RWPE2 (cell line): ENCODE measurements around the gene PLPP7.

Experiments used
- ATAC-seq: fragments of 200-7000 bp; cut with Tn5 transposase; 3 replicates; pipeline ENCODE4 v1.9.1; 2021; ENCODE audit warnings: low read depth
- DNase-seq: peaks from one replicate; pipeline ENCODE4 v3.0.0-alpha.2; 2020; ENCODE audit warnings: low spot score
- H3K27ac ChIP-seq: fragments of 450-650 bp; 2 replicates; pipeline ENCODE4 v1.5.1; 2017; ENCODE audit warnings: mild to moderate bottlenecking; ENCODE audit not compliant: poor library complexity, severe bottlenecking
- H3K27me3 ChIP-seq: fragments of 250-450 bp; sonication (Bioruptor Pico); 2 replicates; pipeline ENCODE4 v1.5.1; 2021; ENCODE audit warnings: mild to moderate bottlenecking, moderate library complexity; ENCODE audit not compliant: insufficient read depth, poor library complexity, severe bottlenecking
- H3K36me3 ChIP-seq: fragments of 250-450 bp; sonication (Bioruptor Pico); 2 replicates; pipeline ENCODE4 v1.5.1; 2020; ENCODE audit warnings: low read depth, mild to moderate bottlenecking, moderate library complexity
- H3K4me1 ChIP-seq: fragments of 250-450 bp; sonication (Bioruptor Pico); 2 replicates; pipeline ENCODE4 v1.5.1; 2021; ENCODE audit warnings: mild to moderate bottlenecking, moderate library complexity; ENCODE audit not compliant: insufficient read depth, poor library complexity, severe bottlenecking
- H3K4me3 ChIP-seq: fragments of 250-450 bp; sonication (Bioruptor Pico); 2 replicates; pipeline ENCODE4 v1.5.1; 2021; ENCODE audit warnings: mild to moderate bottlenecking, moderate library complexity; ENCODE audit not compliant: severe bottlenecking
- H3K9me3 ChIP-seq: fragments of 250-450 bp; sonication (Bioruptor Pico); 2 replicates; pipeline ENCODE4 v1.5.1; 2021; ENCODE audit warnings: mild to moderate bottlenecking, moderate library complexity; ENCODE audit not compliant: severe bottlenecking
- CTCF ChIP-seq: fragments of 450-650 bp; IDR thresholded peaks from one replicate; pipeline ENCODE4 v1.5.1; 2017; ENCODE audit warnings: mild to moderate bottlenecking, moderate library complexity; ENCODE audit not compliant: poor library complexity, severe bottlenecking

PLPP7 gene

DNA sequence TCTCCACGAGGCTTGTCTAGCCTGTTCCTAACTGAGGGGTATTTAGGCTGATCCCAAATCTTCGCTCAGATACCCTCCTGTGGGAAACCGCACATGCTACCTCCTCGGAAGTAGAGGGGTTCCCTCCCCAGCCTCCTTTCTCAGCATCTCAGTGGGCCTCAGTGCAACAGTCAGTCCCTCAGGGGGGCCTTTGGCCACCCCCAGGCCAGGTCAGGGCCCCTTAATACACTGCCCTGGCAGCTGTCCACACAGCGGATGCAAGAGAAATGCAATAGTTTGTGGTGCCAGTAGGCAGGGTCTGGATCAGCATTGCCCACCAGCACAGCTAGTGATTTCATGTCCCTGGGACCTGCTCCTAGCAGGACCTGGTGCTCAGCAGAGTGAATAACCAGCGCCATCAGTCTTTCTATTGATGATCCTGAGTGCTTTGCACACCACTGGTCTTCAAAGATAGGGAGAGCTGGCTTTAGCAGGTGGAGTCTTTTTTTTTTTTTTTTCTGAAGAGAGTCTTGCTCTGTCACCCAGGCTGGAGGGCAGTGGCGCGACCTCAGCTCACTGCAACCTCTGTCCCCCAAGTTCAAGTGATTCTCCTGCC lies 7.5 kb downstream of the PLPP7 start:
- Histone ChIP-seq H3K9me3 (no peaks in the 10 kb centered on the region), H3K27me3 (no peaks in the 10 kb centered on the region), H3K27ac (no peak overlapping the region), H3K36me3 (no peaks in the 10 kb centered on the region), H3K4me1 (no peaks in the 10 kb centered on the region), H3K4me3 (no peak overlapping the region)
- no peak for ATAC-seq
- no peak for DNase-seq
- TF ChIP-seq CTCF, result no peak

DNA sequence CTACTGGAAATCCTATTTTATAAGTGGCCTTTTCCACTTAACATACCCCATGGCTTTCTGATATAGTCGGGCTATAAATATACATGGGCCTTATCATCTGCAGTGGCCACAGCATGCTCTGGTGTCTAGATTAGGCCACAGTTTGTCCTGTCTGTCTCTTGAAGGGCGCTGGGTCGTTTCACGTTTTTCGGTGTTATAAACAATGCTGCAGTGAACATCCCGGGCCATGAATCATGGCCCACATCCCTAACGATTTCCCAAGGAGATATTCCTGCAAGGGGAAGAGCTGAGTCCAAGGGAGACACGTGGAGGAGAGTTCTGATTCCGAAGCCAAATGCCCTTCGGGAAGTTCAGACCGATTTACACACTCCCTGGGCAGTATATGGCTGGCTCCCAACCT lies 8.4 kb downstream of the PLPP7 start:
- DNase-seq (no peak), ATAC-seq (no peak)
- no peaks in the 10 kb centered on the region for H3K9me3 ChIP-seq
- H3K36me3 ChIP-seq, result no peaks in the 10 kb centered on the region
- H3K4me3 ChIP-seq, result no peak overlapping the region
- TF ChIP-seq CTCF, result no peak
- no peak overlapping the region for H3K27ac ChIP-seq
- no peaks in the 10 kb centered on the region for H3K4me1 ChIP-seq
- no peaks in the 10 kb centered on the region for H3K27me3 ChIP-seq

- DNase-seq (no peak), ATAC-seq (no peak)
- H3K27ac ChIP-seq, result no peak overlapping the region
- H3K27me3 ChIP-seq, result no peaks in the 10 kb centered on the region
- H3K36me3 ChIP-seq, result no peaks in the 10 kb centered on the region
- no peaks in the 10 kb centered on the region for H3K9me3 ChIP-seq
- no peak overlapping the region for H3K4me3 ChIP-seq
- no peak for TF ChIP-seq CTCF
- H3K4me1 ChIP-seq, result no peaks in the 10 kb centered on the region
These were observed 8.8 kb downstream of the PLPP7 start for GRCh38 chr9:131298341-131298740.

DNA sequence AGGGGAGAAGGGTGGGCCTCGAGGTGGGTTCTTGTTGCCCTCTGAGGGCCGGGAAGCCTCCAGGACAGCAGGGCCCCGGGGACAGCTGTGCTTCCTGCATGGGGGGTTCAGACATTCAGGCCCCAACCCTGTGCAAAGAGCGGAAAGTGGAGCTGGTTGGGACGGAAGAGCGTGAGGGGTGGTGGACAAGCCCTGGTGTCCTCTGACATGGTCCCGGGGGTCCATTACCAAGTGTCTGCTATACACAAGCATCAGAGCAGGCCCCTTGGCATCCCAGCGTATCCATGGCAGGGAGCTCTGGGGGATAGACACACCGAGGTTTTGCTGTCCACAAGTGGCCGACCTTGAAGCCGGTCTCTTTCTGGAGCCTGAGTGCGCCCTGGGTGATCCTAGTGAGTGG lies 9.3 kb downstream of the PLPP7 start:
- ATAC-seq (no peak), DNase-seq (no peak)
- Histone ChIP-seq H3K4me3 (no peak overlapping the region), H3K4me1 (no peaks in the 10 kb centered on the region), H3K9me3 (no peaks in the 10 kb centered on the region), H3K27me3 (no peaks in the 10 kb centered on the region), H3K36me3 (no peaks in the 10 kb centered on the region), H3K27ac (no peak overlapping the region)
- TF ChIP-seq CTCF, result no peak

DNA sequence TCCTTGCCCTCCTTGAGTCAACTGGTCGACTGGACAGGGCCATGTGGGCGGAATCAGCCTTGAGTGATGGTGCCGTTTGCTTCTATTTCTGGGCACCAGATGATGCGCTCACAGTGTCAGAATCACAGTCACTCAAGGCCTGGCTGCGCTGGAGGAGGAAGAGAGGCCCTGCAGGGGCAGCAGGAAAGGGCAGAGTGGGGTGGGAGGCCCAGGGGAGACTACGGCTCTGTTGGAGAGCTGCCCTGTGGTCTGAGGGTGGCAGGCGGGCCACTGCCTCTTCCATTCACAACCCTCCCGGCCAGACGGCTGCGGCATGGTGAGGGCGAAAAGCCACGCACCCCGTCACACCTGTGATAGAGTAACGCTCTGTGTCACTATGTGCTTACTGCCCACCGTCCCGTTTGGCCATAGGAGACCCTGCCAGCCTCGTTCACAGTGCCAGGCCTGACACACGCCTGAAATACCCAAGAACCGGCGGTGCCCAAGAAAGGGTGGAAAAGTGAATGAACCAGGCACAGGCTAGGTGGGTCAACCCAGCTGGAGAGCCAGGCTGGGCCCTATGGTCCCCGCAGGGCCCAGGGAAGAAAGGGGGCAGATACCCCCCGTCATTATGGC lies 9.9 kb downstream of the PLPP7 start:
- H3K27ac ChIP-seq, result no peak overlapping the region
- no peaks in the 10 kb centered on the region for H3K27me3 ChIP-seq
- TF ChIP-seq CTCF, result no peak
- ATAC-seq (no peak), DNase-seq (no peak)
- no peaks in the 10 kb centered on the region for H3K4me1 ChIP-seq
- H3K9me3 ChIP-seq, result no peaks in the 10 kb centered on the region
- H3K4me3 ChIP-seq, result no peak overlapping the region
- no peaks in the 10 kb centered on the region for H3K36me3 ChIP-seq
